Fibroblast of lung (primary cell): ENCODE measurements around the gene CYGB.

ENCODE experiments used
- CTCF ChIP-seq, 2 donors: IDR thresholded peaks in 1 of 2; conservative IDR thresholded peaks in 1 of 2; 1 replicate in 1 of 2; 2 replicates in 1 of 2; pipeline ENCODE4 v1.5.1; 2011 to 2012; ENCODE audit warnings: low read length in 2 of 2, control low read depth in 1 of 2, inconsistent platforms in 1 of 2, low read depth in 1 of 2, mild to moderate bottlenecking in 1 of 2
- EZH2 ChIP-seq: IDR thresholded peaks from 2 replicates; pipeline ENCODE4 v1.5.1; 2012; ENCODE audit warnings: low read length, control low read depth, mild to moderate bottlenecking; ENCODE audit errors: missing control alignments

- TF ChIP-seq CTCF (conservative IDR thresholded peaks at IDR 0.05 in 1 of 2, IDR thresholded peaks at IDR 0.05 in 1 of 2; ENCODE audit: low read depth in 1 of 2, low read length in 2 of 2) (no peak), EZH2 (no peak)
Measured at GRCh38 chr17:76542984-76543383, 5.5 kb upstream of the CYGB start.
